ENCODE measurements around the gene P2RY12.

Gene P2RY12

GRCh38 chr3:151289445-151289844 lies 95.1 kb downstream of the P2RY12 start:
- H3K4me3 ChIP-seq (ENCODE audit: low read depth, low read length), result no peak overlapping the region
- no peak for TF ChIP-seq CTCF (IDR thresholded peaks at IDR 0.05; ENCODE audit: insufficient read depth, low read length, missing control alignments)
- POLR2A ChIA-PET, result no interaction called here
- DNase-seq (ENCODE audit: low read depth, low spot score), result no peak
- CTCF ChIA-PET, result interaction anchor here (1.0 to 6.6 kb wide), 12 partner anchors 8 to 628 kb away, joined by 3 to 90 read pairs (median 4); no protein-coding TSS in a partner anchor

Data from AG04449 (cell line).